ENCODE results near the gene HIP1R. TPM values are rescaled to one million over a fixed set of nuclear protein-coding genes. Genes with fewer than 3 reads are reported as not detected.
A peak's percentile ranks its signal among the peaks of the same experiment; 100 is the strongest.

Gene HIP1R
- total and polyA plus RNA-seq, 2 of the 4 experiments (the other 2 are of a cell fraction): 13.8 to 18.5 TPM

DNA sequence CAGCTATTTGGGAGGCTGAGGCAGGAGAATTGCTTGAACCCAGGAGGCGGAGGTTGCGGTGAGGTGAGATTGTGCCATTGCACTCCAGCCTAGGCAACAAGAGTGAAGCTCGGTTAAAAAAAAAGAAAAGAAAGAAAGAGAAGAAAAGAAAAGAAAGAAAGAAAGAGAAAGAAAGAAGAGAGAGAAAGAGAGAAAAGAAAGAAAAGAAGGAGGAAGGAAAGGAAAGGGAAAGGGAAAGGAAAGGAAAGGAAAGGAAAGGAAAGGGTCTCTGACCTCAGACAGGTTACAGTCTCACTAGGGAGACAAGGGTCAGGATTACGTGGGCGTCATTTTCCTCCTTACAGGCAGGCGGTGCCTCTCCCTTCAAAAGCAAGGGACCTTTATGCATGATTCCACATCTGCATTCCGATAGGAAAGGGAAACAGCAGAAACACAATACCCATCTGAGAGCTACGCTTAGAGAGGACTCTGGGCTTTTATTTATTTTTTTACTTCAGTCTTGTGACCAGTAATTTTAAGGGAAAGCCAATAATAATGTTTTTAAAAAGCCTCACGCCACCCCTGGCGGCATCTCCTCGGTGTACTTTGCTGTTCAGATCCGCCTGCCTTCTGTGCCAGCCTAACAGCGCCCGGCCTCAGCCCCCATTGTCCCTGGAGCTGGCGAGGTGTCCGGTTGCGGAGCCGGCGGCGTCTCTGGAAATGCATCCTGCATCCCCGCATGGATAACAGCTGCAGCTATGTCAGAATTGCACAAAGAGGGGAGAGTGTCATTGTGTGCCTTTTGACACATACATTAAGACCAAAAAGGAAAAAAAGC lies 945 bp upstream of the HIP1R start (continued):
- TF ChIP-seq SMC3 (IDR thresholded peaks at IDR 0.05; ENCODE audit: low read depth, low read length): no peak
- TF ChIP-seq RCOR1 (IDR thresholded peaks at IDR 0.05; ENCODE audit: insufficient replicate concordance, low read length): no peak

DNA sequence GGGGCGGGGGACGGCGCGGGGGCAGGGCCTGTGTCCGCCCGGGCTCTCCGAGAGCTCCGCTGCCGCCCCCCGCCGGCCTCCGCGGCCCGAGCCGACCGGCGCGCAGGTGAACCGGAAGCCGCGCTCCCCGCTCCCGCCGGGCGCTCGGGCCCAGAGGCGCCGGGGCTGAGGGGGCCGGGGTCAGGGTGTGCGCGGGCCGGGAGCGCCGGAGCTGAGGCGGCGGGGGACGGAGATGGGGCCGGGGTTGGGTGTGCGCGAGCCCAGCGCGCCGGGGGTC lies 431 bp downstream of the HIP1R start:
- Histone ChIP-seq H3K9ac (ENCODE audit: low read depth, low read length) (peak overlapping the region; percentile 28; the same call in 1 of the 2 replicates), H4K5ac (ENCODE audit: low read depth, low read length) (no peak overlapping the region), H2BK120ac (ENCODE audit: low read depth, low read length) (no peak overlapping the region), H3K56ac (ENCODE audit: extremely low read depth, insufficient read depth, low read length) (no peak overlapping the region), H2BK5ac (ENCODE audit: low read depth, low read length, poor library complexity, severe bottlenecking) (no peak overlapping the region), H2BK20ac (ENCODE audit: low read depth, low read length) (no peak overlapping the region), H3K9me1 (ENCODE audit: insufficient read depth, low read length) (peaks cover 10% of the 10 kb centered on the region), H3K4ac (ENCODE audit: low read depth, low read length) (no peak overlapping the region), H3K36me3 (ENCODE audit: control insufficient read depth, insufficient read depth, low read length) (no peaks in the 10 kb centered on the region), H4K8ac (ENCODE audit: low read depth in 2 of 2, low read length in 2 of 2) (no peak overlapping the region), H3K4me2 (ENCODE audit: low read depth, low read length) (peak overlapping the region; percentile 82), H3K23ac (ENCODE audit: low read depth, low read length) (no peak overlapping the region), H2BK15ac (ENCODE audit: low read depth, low read length) (no peak overlapping the region), H3K4me1 (ENCODE audit: control insufficient read depth, insufficient read depth, low read length) (peaks cover 7% of the 10 kb centered on the region), H3K14ac (replicated peaks; ENCODE audit: low read depth, low read length) (no peak overlapping the region), H3K27ac (ENCODE audit: insufficient read depth, low read length) (no peak overlapping the region), H3K9me3 (ENCODE audit: control insufficient read depth, insufficient read depth, low read length) (peaks cover 2% of the 10 kb centered on the region), H2AFZ (replicated peaks; ENCODE audit: low read length, poor library complexity) (peak overlapping the region; percentile 88), H2AK5ac (ENCODE audit: low read depth, low read length) (no peak overlapping the region), H4K91ac (ENCODE audit: insufficient read depth, low read depth, low read length) (no peak overlapping the region), H3K27me3 (ENCODE audit: control insufficient read depth, insufficient read depth, low read length) (no peaks in the 10 kb centered on the region), H2AK9ac (replicated peaks; ENCODE audit: low read depth, low read length, poor library complexity) (no peak overlapping the region), H3K18ac (ENCODE audit: low read depth, low read length) (no peak overlapping the region), H3K4me3 (ENCODE audit: insufficient read depth, low read depth, low read length) (peak overlapping the region; percentile 62), H4K20me1 (ENCODE audit: insufficient read depth, low read length) (no peaks in the 10 kb centered on the region), H3K79me1 (ENCODE audit: low read depth in 1 of 2, low read length in 2 of 2) (peaks cover 14 to 35% of the 10 kb centered on the region in 2 experiments; a peak in 3 of 4 replicates)
- intact Hi-C loops (cut with micrococcal nuclease) (loop anchor here (2.0 kb wide), 1 partner anchor 43 kb away; no protein-coding TSS in a partner anchor), in situ Hi-C loops (cut with MboI; ENCODE audit: low sequenced_read_pairs) (no loop called here), dilution Hi-C loops (cut with HindIII; ENCODE audit: low sequenced_read_pairs, unreplicated experiment) (no loop called here)
- ATAC-seq (ENCODE audit: low read depth): peak; percentile 56
- ChIA-PET POLR2A (ENCODE audit: unreplicated experiment) (no interaction called here), CTCF (no interaction called here)
- 0% methylated on average over 15 of the region's 43 CpGs; no CpG with 5 or more reads in 1 of the 2 experiments for WGBS, 2 experiments (ENCODE audit: extremely low coverage in 2 of 2, insufficient read length in 1 of 2)
- no peak for DNase-seq
- no TSS peak for BruUV-seq (replicated peaks)
- TF ChIP-seq, protein P1, sequence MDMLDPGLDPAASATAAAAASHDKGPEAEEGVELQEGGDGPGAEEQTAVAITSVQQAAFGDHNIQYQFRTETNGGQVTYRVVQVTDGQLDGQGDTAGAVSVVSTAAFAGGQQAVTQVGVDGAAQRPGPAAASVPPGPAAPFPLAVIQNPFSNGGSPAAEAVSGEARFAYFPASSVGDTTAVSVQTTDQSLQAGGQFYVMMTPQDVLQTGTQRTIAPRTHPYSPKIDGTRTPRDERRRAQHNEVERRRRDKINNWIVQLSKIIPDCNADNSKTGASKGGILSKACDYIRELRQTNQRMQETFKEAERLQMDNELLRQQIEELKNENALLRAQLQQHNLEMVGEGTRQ (IDR thresholded peaks at IDR 0.05; ENCODE audit: low read depth, low read length): no peak
- TF ChIP-seq NFE2L2 (IDR thresholded peaks at IDR 0.05; ENCODE audit: low read depth, low read length) (no peak), CEBPB (IDR thresholded peaks at IDR 0.05; ENCODE audit: low read depth, low read length) (no peak), MAFK (IDR thresholded peaks at IDR 0.05; ENCODE audit: low read depth, low read length) (no peak), RFX5 (IDR thresholded peaks at IDR 0.05; ENCODE audit: low read depth, low read length) (no peak), POLR2A (IDR thresholded peaks at IDR 0.05; ENCODE audit: low read depth, low read length) (no peak), MXI1 (IDR thresholded peaks at IDR 0.05; ENCODE audit: borderline replicate concordance, low read depth, low read length) (no peak), FOS (IDR thresholded peaks at IDR 0.05; ENCODE audit: low read depth, low read length) (no peak), BHLHE40 (IDR thresholded peaks at IDR 0.05; ENCODE audit: low read depth, low read length) (no peak), MAZ (IDR thresholded peaks at IDR 0.05; ENCODE audit: borderline replicate concordance, low read depth, low read length) (no peak; the same call in 1 of the 2 replicates), SMC3 (IDR thresholded peaks at IDR 0.05; ENCODE audit: low read depth, low read length) (no peak), RCOR1 (IDR thresholded peaks at IDR 0.05; ENCODE audit: insufficient replicate concordance, low read length) (no peak), CHD1 (IDR thresholded peaks at IDR 0.05; ENCODE audit: low read depth, low read length) (no peak)
- TF ChIP-seq, protein P2, sequence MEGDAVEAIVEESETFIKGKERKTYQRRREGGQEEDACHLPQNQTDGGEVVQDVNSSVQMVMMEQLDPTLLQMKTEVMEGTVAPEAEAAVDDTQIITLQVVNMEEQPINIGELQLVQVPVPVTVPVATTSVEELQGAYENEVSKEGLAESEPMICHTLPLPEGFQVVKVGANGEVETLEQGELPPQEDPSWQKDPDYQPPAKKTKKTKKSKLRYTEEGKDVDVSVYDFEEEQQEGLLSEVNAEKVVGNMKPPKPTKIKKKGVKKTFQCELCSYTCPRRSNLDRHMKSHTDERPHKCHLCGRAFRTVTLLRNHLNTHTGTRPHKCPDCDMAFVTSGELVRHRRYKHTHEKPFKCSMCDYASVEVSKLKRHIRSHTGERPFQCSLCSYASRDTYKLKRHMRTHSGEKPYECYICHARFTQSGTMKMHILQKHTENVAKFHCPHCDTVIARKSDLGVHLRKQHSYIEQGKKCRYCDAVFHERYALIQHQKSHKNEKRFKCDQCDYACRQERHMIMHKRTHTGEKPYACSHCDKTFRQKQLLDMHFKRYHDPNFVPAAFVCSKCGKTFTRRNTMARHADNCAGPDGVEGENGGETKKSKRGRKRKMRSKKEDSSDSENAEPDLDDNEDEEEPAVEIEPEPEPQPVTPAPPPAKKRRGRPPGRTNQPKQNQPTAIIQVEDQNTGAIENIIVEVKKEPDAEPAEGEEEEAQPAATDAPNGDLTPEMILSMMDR (conservative IDR thresholded peaks at IDR 0.05; ENCODE audit: low read depth, low read length): no peak

All from IMR-90 (cell line).